AG09309 (cell line): ENCODE data around the gene BOLA2B.

Experiments
- DNase-seq: peaks from one replicate; pipeline ENCODE4 v3.0.0-alpha.2; 2010; ENCODE audit warnings: low read depth
- H3K4me3 ChIP-seq: 2 replicates; pipeline ENCODE4 v1.5.1; 2011; ENCODE audit warnings: mild to moderate bottlenecking, low read depth, low read length, moderate library complexity; ENCODE audit not compliant: control insufficient read depth
- CTCF ChIP-seq: IDR thresholded peaks from 2 replicates; pipeline ENCODE4 v1.5.1; 2011; ENCODE audit warnings: mild to moderate bottlenecking, low read depth, low read length, inconsistent platforms; ENCODE audit not compliant: insufficient read depth, control insufficient read depth; ENCODE audit errors: missing control alignments

The BOLA2B gene

GRCh38 chr16:30187971-30188561, 5.4 kb downstream of the BOLA2B start:
- no peak for DNase-seq
- H3K4me3 ChIP-seq = no peak overlapping the region
- no peak for TF ChIP-seq CTCF

- H3K4me3 ChIP-seq = no peak overlapping the region
- no peak for DNase-seq
- no peak for TF ChIP-seq CTCF
These were observed 6.0 kb downstream of the BOLA2B start for GRCh38 chr16:30187556-30187865.

- no peak overlapping the region for H3K4me3 ChIP-seq
- DNase-seq = no peak
- peak; percentile 52 for TF ChIP-seq CTCF
These were observed 6.5 kb downstream of the BOLA2B start for GRCh38 chr16:30186782-30187555.

- no peak overlapping the region for H3K4me3 ChIP-seq
- no peak for DNase-seq
- no peak for TF ChIP-seq CTCF
These were observed 7.1 kb downstream of the BOLA2B start for GRCh38 chr16:30186444-30186781.

- TF ChIP-seq CTCF = no peak
- no peak for DNase-seq
- no peak overlapping the region for H3K4me3 ChIP-seq
These were observed 7.6 kb downstream of the BOLA2B start for GRCh38 chr16:30185683-30186421.

- no peak for DNase-seq
- no peak for TF ChIP-seq CTCF
- no peak overlapping the region for H3K4me3 ChIP-seq
These were observed 8.4 kb downstream of the BOLA2B start for GRCh38 chr16:30184891-30185682.
